Kidney epithelial cell (primary cell): Measurements from ENCODE around the gene ST8SIA3. TPM values are rescaled to one million over a fixed set of nuclear protein-coding genes. Genes with fewer than 3 reads are reported as not detected.

Experiments
- DNase-seq: peaks from one replicate; pipeline ENCODE4 v3.0.0-alpha.2; 2010; ENCODE audit warnings: low read depth
- H3K27me3 ChIP-seq: 2 replicates; pipeline ENCODE4 v1.6.0; 2011; ENCODE audit warnings: low read length; ENCODE audit not compliant: control insufficient read depth, insufficient read depth
- H3K36me3 ChIP-seq: 2 replicates; pipeline ENCODE4 v1.5.1; 2011; ENCODE audit warnings: low read length; ENCODE audit not compliant: control insufficient read depth, insufficient read depth
- H3K4me3 ChIP-seq: 2 replicates; pipeline ENCODE4 v1.5.1; 2011; ENCODE audit warnings: low read depth, mild to moderate bottlenecking, control low read depth, low read length
- total RNA-seq: library from RNA; depleted of rRNA; stranded (reverse); fragments of >200 nt; gene quantifications from 2 replicates; pipeline ENCODE4 v1.2.3, GENCODE V29; 2015
- TF ChIP-seq, protein P1 (sequence below): IDR thresholded peaks from 2 replicates; pipeline ENCODE4 v1.5.1; 2011; ENCODE audit warnings: mild to moderate bottlenecking, moderate library complexity, low read length, control low read depth, inconsistent platforms; ENCODE audit not compliant: insufficient read depth, poor library complexity, severe bottlenecking

The ST8SIA3 gene, protein sequence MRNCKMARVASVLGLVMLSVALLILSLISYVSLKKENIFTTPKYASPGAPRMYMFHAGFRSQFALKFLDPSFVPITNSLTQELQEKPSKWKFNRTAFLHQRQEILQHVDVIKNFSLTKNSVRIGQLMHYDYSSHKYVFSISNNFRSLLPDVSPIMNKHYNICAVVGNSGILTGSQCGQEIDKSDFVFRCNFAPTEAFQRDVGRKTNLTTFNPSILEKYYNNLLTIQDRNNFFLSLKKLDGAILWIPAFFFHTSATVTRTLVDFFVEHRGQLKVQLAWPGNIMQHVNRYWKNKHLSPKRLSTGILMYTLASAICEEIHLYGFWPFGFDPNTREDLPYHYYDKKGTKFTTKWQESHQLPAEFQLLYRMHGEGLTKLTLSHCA
- not detected in 2 replicates for total RNA-seq

DNA sequence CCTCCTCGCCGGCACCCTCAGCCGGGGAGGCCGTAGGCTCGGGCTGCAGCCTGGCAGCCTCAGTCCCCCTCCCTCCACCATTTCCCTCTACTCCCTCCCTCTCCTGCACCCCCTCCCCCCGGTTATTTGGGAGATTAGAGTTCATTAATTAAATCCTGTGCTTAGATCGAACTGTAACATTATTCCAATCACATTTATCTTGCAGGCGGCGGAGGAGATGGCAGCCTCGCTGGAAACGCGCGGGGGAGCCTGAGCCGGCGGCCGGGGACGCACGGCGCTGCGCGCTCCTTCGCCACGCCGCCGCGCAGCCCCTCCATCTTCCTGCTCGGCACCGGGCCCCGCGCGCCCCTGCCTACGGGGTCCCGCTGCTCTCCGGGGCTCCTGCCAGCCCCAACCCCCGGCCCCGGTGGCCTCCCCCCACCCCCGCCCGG, at the start of gene ST8SIA3:
Gene ST8SIA3, plus strand, starts transcription at position 287 of the 431 bp plus-strand sequence. CDS start 290 bp downstream, outside the sequence.
- Histone ChIP-seq H3K4me3 (no peak within 1 kb of the TSS), H3K36me3 (no peaks in the 10 kb centered on the region), H3K27me3 (peaks cover 32% of the 10 kb centered on the region)
- DNase-seq = no peak
- TF ChIP-seq, protein P1, sequence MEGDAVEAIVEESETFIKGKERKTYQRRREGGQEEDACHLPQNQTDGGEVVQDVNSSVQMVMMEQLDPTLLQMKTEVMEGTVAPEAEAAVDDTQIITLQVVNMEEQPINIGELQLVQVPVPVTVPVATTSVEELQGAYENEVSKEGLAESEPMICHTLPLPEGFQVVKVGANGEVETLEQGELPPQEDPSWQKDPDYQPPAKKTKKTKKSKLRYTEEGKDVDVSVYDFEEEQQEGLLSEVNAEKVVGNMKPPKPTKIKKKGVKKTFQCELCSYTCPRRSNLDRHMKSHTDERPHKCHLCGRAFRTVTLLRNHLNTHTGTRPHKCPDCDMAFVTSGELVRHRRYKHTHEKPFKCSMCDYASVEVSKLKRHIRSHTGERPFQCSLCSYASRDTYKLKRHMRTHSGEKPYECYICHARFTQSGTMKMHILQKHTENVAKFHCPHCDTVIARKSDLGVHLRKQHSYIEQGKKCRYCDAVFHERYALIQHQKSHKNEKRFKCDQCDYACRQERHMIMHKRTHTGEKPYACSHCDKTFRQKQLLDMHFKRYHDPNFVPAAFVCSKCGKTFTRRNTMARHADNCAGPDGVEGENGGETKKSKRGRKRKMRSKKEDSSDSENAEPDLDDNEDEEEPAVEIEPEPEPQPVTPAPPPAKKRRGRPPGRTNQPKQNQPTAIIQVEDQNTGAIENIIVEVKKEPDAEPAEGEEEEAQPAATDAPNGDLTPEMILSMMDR = no peak

DNA sequence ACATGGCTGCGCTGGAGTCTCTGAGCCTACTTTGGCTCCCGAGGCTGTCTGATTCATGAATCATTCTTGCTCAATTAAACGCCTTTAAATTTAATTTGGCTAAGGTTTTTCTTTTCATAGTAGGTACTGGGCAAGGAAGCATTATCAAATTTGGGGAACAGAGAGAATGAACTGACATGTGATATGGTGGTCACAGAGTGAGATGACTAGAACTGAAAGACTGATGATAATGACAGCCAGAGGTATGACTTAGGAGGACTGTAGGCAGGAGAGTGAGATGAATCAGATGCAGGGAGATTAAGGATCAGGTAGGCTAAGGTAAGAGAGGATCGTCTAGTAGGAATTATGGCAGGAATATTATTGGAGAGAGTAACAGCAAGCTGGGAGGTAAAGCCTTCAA, 40.9 kb upstream of the ST8SIA3 start:
- Histone ChIP-seq H3K27me3 (no peaks in the 10 kb centered on the region), H3K4me3 (no peak overlapping the region), H3K36me3 (no peaks in the 10 kb centered on the region)
- TF ChIP-seq, protein P1 = no peak
- no peak for DNase-seq

DNA sequence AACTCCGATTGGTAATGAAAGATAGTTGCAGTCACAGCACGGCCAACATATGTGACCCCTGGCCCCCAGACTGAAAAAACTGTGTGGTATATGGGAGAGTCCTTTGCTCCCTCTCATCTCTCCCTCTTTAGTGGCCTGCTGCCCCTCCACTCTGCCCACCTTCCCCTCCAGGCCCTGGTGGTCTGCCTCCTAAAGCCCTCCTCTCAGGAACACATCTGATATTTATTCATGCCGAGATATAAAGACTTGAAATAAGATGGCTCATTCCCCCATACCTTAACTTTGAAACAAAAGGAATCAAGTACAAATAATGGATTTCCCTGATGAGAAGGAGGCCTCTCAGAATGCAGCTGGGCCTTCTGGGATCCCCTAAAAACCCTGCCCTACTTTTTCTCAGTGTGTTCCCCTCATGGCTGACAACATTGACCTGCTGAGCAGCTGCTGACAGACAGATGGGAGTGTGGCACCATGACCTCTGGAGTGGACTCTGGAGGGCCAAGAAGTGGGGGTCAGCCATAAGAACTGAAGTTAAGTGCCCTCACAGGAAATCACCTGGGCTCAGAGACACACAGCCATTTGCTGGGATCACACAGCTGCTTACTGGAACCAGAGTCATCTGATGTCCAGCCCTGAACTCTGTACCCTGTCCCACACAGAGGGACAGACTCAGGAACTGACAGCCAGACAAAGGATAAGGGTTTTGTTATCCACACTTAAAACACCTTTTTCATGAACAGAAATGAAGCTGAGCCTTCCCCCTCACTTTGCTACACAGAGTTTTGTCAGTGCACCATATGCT, 39.8 kb upstream of the ST8SIA3 start:
- TF ChIP-seq, protein P1 = no peak

DNA sequence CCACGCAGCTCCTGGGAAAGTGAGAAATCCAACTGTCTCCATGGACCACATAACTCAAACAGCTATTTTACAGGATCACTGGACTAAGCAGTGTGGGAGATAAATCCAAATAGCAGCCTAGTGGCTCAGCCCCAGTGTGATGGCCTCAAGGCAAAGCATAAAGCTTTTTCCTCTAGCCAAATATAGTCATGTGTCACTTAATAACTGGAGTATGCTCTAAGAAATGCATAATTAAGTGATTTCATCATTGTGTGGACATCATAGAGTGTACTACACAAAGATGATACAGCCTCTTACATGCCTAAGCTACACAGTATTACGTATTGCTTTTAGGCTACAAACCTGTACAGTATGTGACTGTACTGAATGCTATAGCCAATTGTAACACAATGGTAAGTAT, 31.8 kb upstream of the ST8SIA3 start:
- no peak for DNase-seq
- Histone ChIP-seq H3K4me3 (no peak overlapping the region), H3K27me3 (no peaks in the 10 kb centered on the region), H3K36me3 (no peaks in the 10 kb centered on the region)
- TF ChIP-seq, protein P1 = no peak

More for the DNA sequence above, 39.8 kb upstream of the ST8SIA3 start:
- no peak for DNase-seq
- no peak overlapping the region for H3K4me3 ChIP-seq
- no peaks in the 10 kb centered on the region for H3K36me3 ChIP-seq
- no peaks in the 10 kb centered on the region for H3K27me3 ChIP-seq

DNA sequence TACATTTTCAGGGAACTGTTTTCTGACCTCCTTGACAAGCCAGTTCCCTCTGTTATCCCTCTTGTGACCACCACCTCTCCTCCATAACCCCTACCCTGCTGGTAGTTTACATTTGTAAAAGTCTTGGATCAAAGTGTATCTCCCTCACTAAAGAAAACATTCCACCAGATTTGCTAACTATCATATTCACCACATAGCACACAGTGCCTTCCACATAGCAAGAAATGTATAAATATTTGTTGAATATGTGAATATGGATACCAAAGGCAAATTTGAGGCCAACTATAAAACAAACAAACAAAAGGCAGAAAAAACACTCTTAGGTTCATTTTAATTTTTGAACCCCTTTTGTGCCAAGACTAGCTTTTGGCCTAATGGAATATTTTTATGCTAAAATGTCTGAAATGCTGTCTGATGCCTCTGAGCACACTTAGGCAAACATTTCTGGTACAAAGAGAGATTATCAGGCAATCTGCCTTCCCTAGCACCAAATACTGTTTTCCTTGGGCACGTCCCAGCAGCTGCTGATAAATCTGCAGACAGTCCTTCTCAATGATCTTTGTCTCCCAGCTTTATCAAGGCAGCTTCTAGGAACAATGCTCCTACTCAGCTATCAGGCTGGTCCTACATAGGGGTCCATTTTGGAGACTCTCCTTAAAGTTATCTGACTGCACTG, 26.7 kb upstream of the ST8SIA3 start:
- Histone ChIP-seq H3K27me3 (no peaks in the 10 kb centered on the region), H3K36me3 (no peaks in the 10 kb centered on the region), H3K4me3 (no peak overlapping the region)
- TF ChIP-seq, protein P1 = no peak
- no peak for DNase-seq
